ENCODE data around the gene NR1D1.
A peak's percentile ranks its signal among the peaks of the same experiment; 100 is the strongest.
"Not testable (repeated sequence)": the region's sequence is repeated elsewhere in the genome, so short reads cannot be mapped to it uniquely, and the experiment has no call there.

NR1D1 gene

DNA sequence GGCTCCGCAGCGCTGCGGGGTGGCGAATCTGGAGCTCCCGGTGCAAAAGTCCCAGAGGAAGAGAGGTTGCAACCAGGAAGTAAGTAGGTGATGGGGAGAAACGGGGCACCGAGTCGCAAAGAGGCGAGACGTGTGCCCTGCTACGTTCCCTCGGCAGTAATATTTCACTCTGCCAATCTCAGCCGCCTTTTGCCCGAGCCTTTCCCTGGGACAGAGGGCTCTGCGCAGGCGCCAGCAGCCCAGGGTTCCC, at the start of gene NR1D1:
NR1D1 (minus strand) TSS at position 171 of the 250 bp plus-strand sequence. CDS start 495 bp downstream, outside the sequence.
- no peak for DNase-seq (ENCODE audit: low spot score)

DNA sequence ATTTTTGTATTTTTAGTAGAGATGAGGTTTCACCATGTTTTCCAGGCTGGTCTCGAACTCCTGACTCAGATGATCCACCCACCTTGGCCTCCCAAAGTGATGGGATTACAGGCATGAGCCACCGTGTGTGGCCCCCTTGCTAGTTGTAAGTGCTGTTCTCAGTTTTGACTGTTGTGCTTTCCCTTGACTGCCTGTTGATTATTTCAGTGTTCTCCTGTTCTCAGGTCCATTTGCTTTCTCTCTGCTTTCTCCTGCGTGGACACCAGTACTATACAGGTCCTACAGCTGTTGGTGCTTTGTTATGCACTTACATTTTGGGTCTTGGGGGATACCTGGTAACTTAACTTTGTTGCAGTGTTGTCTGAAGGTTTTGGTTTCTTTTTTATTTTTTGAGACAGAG, 48.1 kb upstream of the NR1D1 start:
- DNase-seq (ENCODE audit: low spot score), result no peak

DNA sequence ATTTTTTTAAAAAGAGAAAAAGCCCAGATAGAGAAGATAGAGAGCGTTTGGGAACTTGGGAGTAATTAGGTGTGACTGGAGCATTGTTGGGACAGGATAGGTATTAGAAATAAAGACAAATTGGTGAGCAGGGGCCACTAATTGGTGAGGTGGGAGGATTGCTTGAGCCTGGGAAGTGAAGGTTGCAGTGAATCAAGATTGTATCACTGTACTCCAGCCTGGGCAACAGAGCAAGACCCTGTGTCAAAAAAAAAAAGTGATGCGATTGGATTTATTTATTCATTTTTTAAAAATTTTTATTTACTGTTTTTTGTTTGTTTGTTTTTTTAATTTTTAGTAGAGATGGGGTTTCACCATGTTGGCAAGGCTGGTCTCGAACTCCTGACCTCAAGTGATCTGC, 45.1 kb upstream of the NR1D1 start:
- no peak for DNase-seq (ENCODE audit: low spot score)

- not testable (repeated sequence) for DNase-seq (ENCODE audit: low spot score)
These were observed 42.8 kb upstream of the NR1D1 start for GRCh38 chr17:40143166-40143565.

- DNase-seq (ENCODE audit: low spot score), result no peak
These were observed 39.2 kb upstream of the NR1D1 start for GRCh38 chr17:40139566-40140058.

- no peak for DNase-seq (ENCODE audit: low spot score)
These were observed 35.4 kb upstream of the NR1D1 start for GRCh38 chr17:40135817-40136216.

- no peak for DNase-seq (ENCODE audit: low spot score)
These were observed 33.8 kb upstream of the NR1D1 start for GRCh38 chr17:40134184-40134583.

DNA sequence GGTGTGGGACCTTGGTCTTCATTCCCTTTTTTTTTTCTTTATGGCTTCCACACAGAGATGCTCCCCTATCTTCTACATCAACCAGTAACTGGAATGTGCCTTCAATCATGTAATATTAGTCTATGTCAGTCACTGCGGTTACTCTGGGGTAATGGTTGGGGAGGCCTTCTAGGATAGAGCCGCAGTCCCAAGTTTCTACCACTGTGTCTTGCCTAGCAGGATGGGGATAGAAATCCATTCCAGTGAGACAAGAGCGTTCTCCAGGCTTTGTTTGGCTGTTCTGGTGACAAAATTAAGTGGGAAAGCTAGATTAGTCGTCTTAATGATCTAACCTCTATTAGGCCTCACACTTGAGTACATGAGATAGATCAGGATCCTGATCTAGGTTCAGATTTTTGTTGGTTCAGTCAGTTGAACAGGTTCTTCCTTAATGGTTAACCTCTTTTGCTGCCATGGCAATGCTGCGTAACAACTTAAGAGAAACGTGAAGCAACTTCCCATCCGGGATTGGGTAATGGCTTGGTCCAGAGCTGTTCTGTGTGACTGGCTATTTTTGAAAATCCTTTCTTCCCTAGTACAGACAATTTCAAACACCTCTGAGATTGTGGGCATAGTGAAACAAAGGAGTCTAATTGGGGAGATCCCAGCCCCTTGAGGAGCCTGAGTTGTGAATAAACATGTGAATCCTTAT, 30.1 kb upstream of the NR1D1 start:
- no peak for DNase-seq (ENCODE audit: low spot score)

GRCh38 chr17:40129498-40129897, 29.1 kb upstream of the NR1D1 start:
- DNase-seq (ENCODE audit: low spot score), result no peak

GRCh38 chr17:40124279-40125141, 24.1 kb upstream of the NR1D1 start:
- DNase-seq (ENCODE audit: low spot score), result no peak

GRCh38 chr17:40123811-40124114, 23.4 kb upstream of the NR1D1 start:
- no peak for DNase-seq (ENCODE audit: low spot score)

- DNase-seq (ENCODE audit: low spot score), result peak; percentile 78
These were observed 22.8 kb upstream of the NR1D1 start for GRCh38 chr17:40122999-40123810.

GRCh38 chr17:40122136-40122998, 22.0 kb upstream of the NR1D1 start:
- peak; percentile 80 for DNase-seq (ENCODE audit: low spot score)

DNA sequence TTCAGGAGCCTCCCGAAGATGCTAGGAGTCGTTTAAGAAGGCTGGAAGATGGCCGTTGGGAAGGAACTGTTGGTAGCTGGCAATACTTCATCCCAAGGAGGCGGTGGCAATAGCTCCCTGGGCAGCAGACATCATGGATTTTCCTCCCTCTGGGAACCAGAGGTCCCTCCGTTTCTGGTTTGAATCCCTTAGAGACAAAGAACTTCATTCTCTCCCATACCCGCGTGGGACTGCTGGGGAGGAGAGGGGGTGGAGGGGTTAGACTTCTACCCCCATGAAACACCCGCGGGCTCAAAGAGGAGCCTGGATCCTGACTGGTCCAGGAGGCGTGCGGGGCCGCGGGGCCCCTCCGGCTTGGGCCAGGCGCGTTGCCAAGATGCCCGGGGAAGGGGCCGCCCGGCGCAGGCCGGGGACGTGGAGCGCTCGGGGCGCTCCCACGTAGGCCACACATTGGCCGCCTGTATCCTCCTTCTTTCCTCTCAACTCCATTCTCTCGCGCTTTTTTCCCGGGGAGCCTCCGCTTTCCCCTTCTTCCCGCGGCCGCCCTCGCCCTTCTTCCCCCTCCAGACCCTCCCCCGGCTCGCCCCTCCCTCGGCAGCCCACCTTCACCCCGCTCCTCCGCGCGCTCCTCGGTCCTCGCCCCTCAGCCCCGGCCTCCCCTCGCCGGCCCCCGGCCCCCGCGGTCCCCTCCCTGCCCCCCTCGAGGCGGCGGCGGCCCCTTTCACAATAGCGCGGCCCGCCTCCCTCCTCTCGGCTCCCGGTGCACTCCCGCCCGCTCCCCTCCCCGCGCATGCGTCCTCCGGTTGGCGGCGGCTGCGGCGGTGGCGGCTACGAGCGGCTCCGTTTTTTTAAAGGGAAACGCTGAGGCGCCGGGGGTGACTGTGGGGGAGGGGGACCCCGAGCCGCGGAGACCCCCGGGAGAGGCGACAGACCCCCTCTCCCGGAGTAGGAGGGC, 21.1 kb upstream of the NR1D1 start, which contains the start of gene MSL1:
MSL1 (plus strand) TSS at position 791 of the 955 bp plus-strand sequence. CDS start 642 bp downstream, outside the sequence.
- peak; percentile 98 for DNase-seq (ENCODE audit: low spot score)

DNA sequence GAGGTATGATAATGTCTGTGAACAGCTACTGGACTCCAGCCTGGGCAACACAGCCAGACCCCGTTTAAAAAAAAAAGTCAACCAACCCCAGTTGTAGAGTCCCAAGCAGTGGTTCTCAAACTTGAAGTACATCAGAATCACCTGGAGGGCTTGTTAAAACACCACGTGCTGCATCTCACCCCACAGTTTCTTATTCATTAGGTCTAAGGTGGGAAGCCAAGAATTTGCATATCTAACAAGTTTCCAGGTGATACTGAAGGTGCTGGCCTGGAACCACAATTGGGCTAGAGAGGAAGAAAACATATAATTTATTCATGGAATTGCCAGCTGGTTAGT, 14.7 kb upstream of the NR1D1 start:
- no peak for DNase-seq (ENCODE audit: low spot score)

- DNase-seq (ENCODE audit: low spot score), result no peak
These were observed 13.5 kb upstream of the NR1D1 start for GRCh38 chr17:40113907-40114245.

- peak; percentile 93 for DNase-seq (ENCODE audit: low spot score)
These were observed 12.9 kb upstream of the NR1D1 start for GRCh38 chr17:40113110-40113906.

- DNase-seq (ENCODE audit: low spot score), result no peak
These were observed 12.3 kb upstream of the NR1D1 start for GRCh38 chr17:40112718-40113109.

DNA sequence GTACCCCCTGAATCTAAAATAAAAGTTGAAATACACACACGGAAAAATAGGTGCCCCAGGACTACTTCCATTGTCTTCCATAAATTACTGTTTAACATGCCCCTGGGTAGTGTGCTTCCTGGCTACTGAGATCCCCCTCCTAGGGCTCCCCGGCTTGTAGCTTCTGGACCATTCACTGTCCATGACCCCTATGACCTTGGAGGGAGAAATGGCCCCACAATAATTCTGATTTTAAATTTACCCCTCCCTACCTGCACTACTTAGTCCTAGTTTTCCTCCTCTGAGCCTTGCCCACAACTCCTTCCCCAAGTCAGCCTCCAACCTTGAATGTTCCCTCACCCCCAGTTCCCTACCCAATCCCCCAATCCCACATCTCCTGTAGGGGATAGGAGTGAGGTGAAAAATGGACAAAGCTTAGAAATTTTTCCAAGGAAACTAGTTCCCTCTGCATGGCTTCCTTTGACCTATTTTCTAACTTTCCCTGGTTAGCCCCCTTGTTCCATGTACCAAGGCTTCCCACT, 11.9 kb upstream of the NR1D1 start:
- DNase-seq (ENCODE audit: low spot score), result no peak
